ENCODE data around the gene CALHM1.
A peak's percentile ranks its signal among the peaks of the same experiment; 100 is the strongest.

CALHM1 gene

DNA sequence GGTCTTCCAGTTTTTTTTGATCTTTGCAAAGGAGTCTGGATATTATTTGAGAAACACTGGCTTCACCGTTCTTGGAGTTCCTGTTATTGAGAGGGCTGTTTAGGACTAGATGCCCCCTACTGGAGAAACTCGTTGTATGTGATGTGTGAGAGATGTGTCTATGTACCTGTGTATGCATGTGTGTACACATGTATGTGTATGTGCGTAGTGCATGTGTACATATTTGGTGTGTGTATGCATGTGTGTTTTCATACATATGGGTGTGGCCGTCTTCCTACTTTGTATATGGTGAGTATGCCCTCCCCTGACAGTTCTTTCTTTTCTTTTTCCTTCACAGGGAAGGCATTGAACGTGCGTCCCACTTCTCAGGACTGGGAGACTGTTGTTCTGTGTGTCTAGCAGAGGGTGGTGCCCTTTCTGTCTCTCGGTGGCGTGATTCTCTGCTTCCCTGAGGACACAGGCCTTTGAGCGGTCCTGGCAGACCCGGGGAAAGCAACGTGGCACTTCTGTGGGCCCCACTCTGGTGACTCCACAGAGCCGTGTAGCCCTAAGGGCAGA, 23.4 kb upstream of the CALHM1 start:
- no peak overlapping the region for H3K4me3 ChIP-seq (ENCODE audit: low read depth, low read length)
- TF ChIP-seq, protein P1, sequence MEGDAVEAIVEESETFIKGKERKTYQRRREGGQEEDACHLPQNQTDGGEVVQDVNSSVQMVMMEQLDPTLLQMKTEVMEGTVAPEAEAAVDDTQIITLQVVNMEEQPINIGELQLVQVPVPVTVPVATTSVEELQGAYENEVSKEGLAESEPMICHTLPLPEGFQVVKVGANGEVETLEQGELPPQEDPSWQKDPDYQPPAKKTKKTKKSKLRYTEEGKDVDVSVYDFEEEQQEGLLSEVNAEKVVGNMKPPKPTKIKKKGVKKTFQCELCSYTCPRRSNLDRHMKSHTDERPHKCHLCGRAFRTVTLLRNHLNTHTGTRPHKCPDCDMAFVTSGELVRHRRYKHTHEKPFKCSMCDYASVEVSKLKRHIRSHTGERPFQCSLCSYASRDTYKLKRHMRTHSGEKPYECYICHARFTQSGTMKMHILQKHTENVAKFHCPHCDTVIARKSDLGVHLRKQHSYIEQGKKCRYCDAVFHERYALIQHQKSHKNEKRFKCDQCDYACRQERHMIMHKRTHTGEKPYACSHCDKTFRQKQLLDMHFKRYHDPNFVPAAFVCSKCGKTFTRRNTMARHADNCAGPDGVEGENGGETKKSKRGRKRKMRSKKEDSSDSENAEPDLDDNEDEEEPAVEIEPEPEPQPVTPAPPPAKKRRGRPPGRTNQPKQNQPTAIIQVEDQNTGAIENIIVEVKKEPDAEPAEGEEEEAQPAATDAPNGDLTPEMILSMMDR (IDR thresholded peaks at IDR 0.05; ENCODE audit: borderline replicate concordance, insufficient read depth, low read depth, low read length): peak; percentile 65; the same call in 1 of the 2 replicates

DNA sequence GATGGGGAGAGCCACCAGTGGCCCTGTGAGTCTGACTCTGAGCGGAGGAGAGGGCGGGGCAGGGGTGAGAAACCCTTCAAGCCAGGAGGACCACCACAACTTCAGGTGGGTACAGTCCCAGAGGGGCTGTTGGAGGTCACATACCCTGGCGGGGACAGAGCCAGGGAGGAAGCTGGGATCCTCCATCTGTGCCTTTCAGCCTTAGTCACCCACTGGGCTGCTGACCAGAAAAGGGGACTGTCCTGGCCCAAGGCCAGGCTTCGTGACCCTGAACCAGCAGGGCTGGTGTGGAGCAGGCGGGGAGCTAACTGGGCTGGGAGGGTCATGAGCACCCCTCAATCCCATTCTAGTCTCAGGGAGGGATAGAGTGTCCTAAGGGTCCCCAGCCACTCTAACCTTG, 21.8 kb upstream of the CALHM1 start:
- TF ChIP-seq, protein P1 (IDR thresholded peaks at IDR 0.05; ENCODE audit: borderline replicate concordance, insufficient read depth, low read depth, low read length): no peak
- no peak overlapping the region for H3K4me3 ChIP-seq (ENCODE audit: low read depth, low read length)

DNA sequence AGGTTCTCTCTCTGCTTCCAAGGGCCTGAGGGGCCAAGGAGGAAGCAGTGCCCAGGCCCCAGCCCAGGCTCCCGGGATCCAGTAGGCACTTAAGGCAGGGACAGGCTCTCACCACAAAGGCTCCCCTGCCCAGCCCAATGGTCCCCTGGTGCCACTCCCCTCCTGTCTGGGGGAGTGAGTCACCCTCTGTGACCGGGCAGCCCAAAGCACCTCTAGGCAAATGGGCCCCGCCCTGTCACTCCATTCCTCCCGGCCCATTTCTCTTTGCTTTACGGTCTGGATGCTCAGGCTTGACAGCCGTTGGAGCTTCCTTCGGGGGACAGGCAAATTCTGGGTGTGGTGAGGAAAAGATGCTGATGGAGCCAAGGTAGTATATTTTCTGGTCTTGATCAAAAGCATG, 20.4 kb upstream of the CALHM1 start, which contains the start of gene CALHM3:
Gene CALHM3 (minus strand): TSS at position 106 of the 400 bp plus-strand sequence. CDS start 208 bp downstream, outside the sequence.
- TF ChIP-seq, protein P1 (IDR thresholded peaks at IDR 0.05; ENCODE audit: borderline replicate concordance, insufficient read depth, low read depth, low read length): no peak
- no peak within 1 kb of the TSS for H3K4me3 ChIP-seq (ENCODE audit: low read depth, low read length)

DNA sequence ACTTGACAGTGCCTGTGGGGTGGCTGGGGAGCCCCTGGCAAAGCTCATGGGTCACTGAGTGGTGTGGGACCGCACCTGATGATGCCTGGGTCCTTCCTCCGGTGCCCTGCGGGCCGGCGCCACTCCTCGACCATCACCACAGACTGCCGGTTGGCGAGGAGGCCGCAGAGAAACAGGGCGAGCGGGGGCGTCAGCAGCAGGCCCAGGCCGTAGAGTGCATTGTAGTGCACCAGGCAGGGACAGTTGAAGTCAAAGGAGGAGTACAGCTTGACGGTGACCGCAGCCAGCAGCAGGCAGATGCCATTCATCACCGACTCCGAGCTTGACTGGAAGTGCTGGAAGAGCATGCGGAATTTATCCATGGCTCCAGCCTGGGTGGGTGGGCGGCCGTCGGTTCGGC, 20.0 kb upstream of the CALHM1 start:
- H3K4me3 ChIP-seq (ENCODE audit: low read depth, low read length): no peak overlapping the region
- TF ChIP-seq, protein P1 (IDR thresholded peaks at IDR 0.05; ENCODE audit: borderline replicate concordance, insufficient read depth, low read depth, low read length): no peak

DNA sequence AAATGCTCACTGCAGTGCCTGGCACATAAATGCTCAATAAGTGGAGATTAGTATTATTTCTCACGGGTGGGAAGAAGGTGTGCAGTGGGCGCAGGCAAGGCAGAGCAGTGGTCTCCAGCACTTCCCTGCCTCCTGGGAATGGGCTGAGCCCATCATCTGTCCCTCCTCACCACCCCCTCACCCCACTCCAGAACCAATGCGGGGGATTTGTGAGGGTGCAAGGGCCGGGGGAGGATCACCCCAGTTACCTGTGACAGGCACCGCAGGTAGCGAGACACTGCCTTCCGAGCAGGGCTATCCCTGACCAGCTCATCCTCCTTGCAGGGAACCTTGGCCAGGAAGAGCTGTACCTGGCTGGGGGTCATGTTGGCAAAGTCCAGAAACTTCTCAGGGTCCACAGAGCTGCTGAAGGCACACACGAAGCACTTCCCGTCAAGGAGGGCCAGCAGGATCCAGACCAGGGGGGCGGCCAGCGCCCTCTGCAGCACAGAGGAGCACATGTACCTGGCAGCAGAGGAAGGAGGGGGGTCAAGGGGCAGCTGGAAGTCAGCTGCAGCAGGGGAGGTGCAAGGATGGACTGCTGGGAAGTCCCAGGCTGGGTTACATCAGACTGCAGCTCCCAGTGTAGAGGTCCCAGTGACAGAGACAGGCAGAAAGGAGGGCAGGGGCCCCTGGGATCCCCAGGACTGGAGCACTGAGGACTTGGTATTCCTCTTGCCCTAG, 17.5 kb upstream of the CALHM1 start:
- H3K4me3 ChIP-seq (ENCODE audit: low read depth, low read length): no peak overlapping the region
- TF ChIP-seq, protein P1 (IDR thresholded peaks at IDR 0.05; ENCODE audit: borderline replicate concordance, insufficient read depth, low read depth, low read length): peak; percentile 84

DNA sequence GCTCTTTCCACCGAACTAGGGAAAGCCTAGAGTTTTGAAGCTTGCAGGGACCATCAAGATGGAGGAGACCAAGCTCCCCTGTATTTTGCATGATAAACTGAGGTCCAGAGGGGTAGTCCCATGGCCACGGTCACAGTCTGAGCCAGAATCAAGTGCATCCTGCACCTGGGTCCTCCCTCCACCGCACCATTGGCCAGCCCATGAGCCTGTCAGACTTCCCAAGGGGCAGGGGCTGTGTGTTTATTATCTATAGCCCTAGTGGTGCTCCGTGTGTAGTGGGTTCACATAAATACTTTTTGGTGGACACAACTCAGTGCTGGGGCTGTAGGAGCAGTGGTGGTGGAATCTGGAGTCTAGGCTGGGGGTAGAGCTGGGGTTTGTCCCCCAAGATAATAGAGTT, 16.7 kb upstream of the CALHM1 start:
- H3K4me3 ChIP-seq (ENCODE audit: low read depth, low read length): no peak overlapping the region
- TF ChIP-seq, protein P1 (IDR thresholded peaks at IDR 0.05; ENCODE audit: borderline replicate concordance, insufficient read depth, low read depth, low read length): no peak

DNA sequence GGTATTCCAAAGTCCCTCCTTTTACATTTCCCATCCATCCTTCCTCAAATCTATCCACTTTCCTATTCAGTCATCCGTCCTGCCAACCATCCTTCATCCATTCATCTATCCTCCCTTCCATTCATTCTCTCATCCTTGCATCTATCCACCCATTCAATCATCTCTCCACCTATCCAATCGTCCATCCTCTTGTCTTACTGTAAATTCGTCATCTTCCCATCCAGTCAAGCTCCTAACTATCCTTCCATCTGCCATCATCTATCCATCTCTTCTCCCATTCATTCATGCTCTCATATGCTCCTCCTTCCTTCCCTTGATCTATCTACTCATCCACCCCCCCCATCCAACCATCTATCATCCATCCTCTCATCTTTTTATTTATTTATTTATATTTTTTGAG, 15.4 kb upstream of the CALHM1 start:
- TF ChIP-seq, protein P1 (IDR thresholded peaks at IDR 0.05; ENCODE audit: borderline replicate concordance, insufficient read depth, low read depth, low read length): no peak
- no peak overlapping the region for H3K4me3 ChIP-seq (ENCODE audit: low read depth, low read length)
